Right atrium auricular region (tissue), 2 donors: Measurements from ENCODE around the gene ENDOU. TPM values are rescaled to one million over a fixed set of nuclear protein-coding genes. Genes with fewer than 3 reads are reported as not detected.

Experiments
- DNase-seq: peaks from one replicate; pipeline ENCODE4 v3.0.0-alpha.2; 2019; ENCODE audit warnings: low spot score
- H3K27ac ChIP-seq, 2 donors: fragments of 200-600 bp; sonication (generic); 1 replicate in 1 of 2; 2 replicates in 1 of 2; pipeline ENCODE4 v1.5.1; 2016 to 2019
- H3K27me3 ChIP-seq, 2 donors: fragments of 200-600 bp; sonication (generic); one replicate each; pipeline versions ENCODE4 v1.5.1 to v1.6.0; 2017 to 2019
- H3K36me3 ChIP-seq: fragments of 200-600 bp; sonication (generic); one replicate; pipeline ENCODE4 v1.5.1; 2016
- H3K4me1 ChIP-seq, 2 donors: fragments of 200-600 bp; sonication (generic); one replicate each; pipeline versions ENCODE4 v1.5.1 to v1.6.0; 2017 to 2019
- H3K4me3 ChIP-seq, 2 donors: fragments of 200-600 bp; sonication (generic); 1 replicate in 1 of 2; 2 replicates in 1 of 2; pipeline ENCODE4 v1.5.1; 2017 to 2019; ENCODE audit warnings: mild to moderate bottlenecking in 1 of 2, moderate library complexity in 1 of 2
- H3K9me3 ChIP-seq, 2 donors: fragments of 200-600 bp; sonication (generic); one replicate each; pipeline ENCODE4 v1.5.1; 2019
- CTCF ChIP-seq, 2 donors: fragments of 200-600 bp; sonication (generic); IDR thresholded peaks; one replicate each; pipeline ENCODE4 v1.5.1; 2019; ENCODE audit warnings: antibody characterized with exemption in 2 of 2
- total RNA-seq, 2 donors: library from RNA; depleted of rRNA; stranded (reverse); fragments of >200 nt; gene quantifications; one replicate each; pipeline ENCODE4 v1.1.0, GENCODE V29; 2016

ENDOU gene
- 1 to 10 TPM in 1 of 2 donors, under 1 TPM in 1; 0.55 to 2.1 TPM for total RNA-seq

DNA sequence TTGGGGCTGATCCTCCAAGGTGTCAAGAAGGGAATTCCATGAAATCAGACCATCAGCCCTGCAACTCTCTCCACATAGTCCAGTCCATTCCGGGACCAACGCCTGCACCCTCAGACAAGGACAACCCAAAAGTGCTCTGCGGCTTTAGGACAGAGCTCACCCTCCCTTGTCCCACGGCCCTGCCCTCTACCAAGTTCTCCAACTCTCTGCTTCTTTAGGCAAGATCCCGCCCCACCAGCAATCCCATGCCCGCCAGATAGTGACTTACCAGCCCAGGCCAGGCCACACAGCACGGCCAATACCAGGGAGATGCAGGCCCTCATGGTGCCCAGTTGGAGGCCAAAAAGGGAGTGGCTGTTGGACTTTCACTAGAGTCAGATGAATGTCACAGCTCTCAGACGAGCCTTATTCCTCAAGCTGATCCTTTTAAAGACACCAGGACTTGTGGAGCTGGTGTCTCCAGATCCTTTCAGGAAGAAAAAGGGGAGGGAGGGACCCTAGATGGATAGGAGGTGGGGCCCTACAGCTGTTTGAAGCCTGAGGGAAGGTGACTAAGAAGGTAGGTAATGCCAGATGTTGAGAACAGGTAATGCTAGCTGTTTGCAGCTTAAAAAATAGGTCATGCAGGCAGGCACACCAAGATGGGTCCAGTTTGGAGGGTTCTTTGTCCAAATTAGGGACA is at the start of gene ENDOU:
Gene ENDOU, minus strand, starts transcription at position 400 of the 682 bp plus-strand sequence. Its CDS starts 77 bp downstream, at position 323.
- Histone ChIP-seq H3K36me3 (no peaks in the 10 kb centered on the region), H3K27ac (peak within 1 kb of the TSS in 1 of 2 donors; percentile 13), H3K9me3 (no peaks in the 10 kb centered on the region), H3K4me1 (peaks cover 0 to 26% of the 10 kb centered on the region in 2 donors), H3K27me3 (no peaks in the 10 kb centered on the region), H3K4me3 (no peak within 1 kb of the TSS)
- no peak for DNase-seq
- no peak for TF ChIP-seq CTCF (IDR thresholded peaks at IDR 0.05)

DNA sequence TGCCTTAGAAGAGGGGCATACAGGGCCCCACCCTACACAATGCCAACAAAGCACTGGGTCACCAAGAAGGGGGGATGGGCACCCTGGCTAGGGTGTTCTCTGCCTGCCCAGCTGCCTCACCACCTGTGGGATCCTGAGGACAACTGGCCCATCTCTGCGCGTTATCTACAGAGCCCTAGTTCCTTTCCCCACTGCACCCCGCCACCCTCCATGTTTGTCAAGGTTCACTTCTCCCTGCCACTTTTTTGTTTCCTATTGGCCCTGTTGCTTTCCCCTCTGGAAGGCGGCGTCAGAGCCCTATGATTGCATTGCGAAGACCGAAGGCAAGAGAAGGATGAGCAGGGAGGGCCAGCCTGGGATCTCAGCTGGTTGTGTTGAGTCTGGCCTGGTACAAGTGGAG is 49.4 kb upstream of the ENDOU start:
- Histone ChIP-seq H3K4me3 (no peak overlapping the region), H3K4me1 (peaks cover 0 to 75% of the 10 kb centered on the region in 2 donors)

GRCh38 chr12:47773858-47774580 is 48.7 kb upstream of the ENDOU start:
- DNase-seq, result no peak
- Histone ChIP-seq H3K36me3 (no peaks in the 10 kb centered on the region), H3K27ac (peak overlapping the region; percentile 83 to 91), H3K27me3 (no peaks in the 10 kb centered on the region), H3K4me1 (peaks cover 0 to 71% of the 10 kb centered on the region in 2 donors), H3K9me3 (no peaks in the 10 kb centered on the region), H3K4me3 (peak overlapping the region; percentile 91 to 97)
- TF ChIP-seq CTCF (IDR thresholded peaks at IDR 0.05), result no peak

More for the DNA sequence above, 49.4 kb upstream of the ENDOU start:
- Histone ChIP-seq H3K36me3 (no peaks in the 10 kb centered on the region), H3K9me3 (no peaks in the 10 kb centered on the region), H3K27me3 (no peaks in the 10 kb centered on the region), H3K27ac (peak overlapping the region; percentile 76 to 78)
- no peak for DNase-seq
- TF ChIP-seq CTCF (IDR thresholded peaks at IDR 0.05), result no peak

- Histone ChIP-seq H3K36me3 (no peaks in the 10 kb centered on the region), H3K27ac (peak within 1 kb of the TSS; percentile 83 to 91), H3K4me1 (peaks cover 0 to 68% of the 10 kb centered on the region in 2 donors), H3K27me3 (no peaks in the 10 kb centered on the region), H3K4me3 (peak within 1 kb of the TSS; percentile 91 to 97), H3K9me3 (no peaks in the 10 kb centered on the region)
- TF ChIP-seq CTCF (IDR thresholded peaks at IDR 0.05), result peak; percentile 44 to 50
- DNase-seq, result no peak
Observed at GRCh38 chr12:47773062-47773857, 48.0 kb upstream of the ENDOU start, which contains the start of gene SLC48A1. Gene SLC48A1, plus strand, starts transcription at chr12:47773238. Its CDS starts 67 bp downstream, at chr12:47773305.

DNA sequence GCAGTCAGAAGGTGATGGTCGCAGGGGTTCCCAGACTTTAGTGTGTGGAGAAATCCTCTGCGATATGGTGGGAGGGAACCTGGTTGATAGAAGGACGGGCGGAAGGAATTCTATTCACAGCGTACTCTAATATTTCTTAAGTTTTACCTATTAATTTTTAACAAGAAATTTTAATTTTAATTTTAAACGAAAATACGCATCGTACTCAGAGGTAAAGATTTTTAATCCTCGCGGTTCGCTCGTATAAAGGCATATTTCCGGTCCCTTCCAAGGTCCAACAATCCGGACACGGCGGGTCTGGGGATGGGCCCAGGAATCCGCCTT is 47.4 kb upstream of the ENDOU start:
- Histone ChIP-seq H3K36me3 (no peaks in the 10 kb centered on the region), H3K9me3 (no peaks in the 10 kb centered on the region), H3K4me1 (peaks cover 0 to 68% of the 10 kb centered on the region in 2 donors), H3K27ac (peak overlapping the region; percentile 83 to 91), H3K27me3 (no peaks in the 10 kb centered on the region), H3K4me3 (peak overlapping the region; percentile 91 to 97)
- DNase-seq, result no peak
- TF ChIP-seq CTCF (IDR thresholded peaks at IDR 0.05), result no peak
